ENCODE results near the gene INPPL1.
"Not testable (repeated sequence)": the region's sequence is repeated elsewhere in the genome, so short reads cannot be mapped to it uniquely, and the experiment has no call there.

INPPL1 gene, protein sequence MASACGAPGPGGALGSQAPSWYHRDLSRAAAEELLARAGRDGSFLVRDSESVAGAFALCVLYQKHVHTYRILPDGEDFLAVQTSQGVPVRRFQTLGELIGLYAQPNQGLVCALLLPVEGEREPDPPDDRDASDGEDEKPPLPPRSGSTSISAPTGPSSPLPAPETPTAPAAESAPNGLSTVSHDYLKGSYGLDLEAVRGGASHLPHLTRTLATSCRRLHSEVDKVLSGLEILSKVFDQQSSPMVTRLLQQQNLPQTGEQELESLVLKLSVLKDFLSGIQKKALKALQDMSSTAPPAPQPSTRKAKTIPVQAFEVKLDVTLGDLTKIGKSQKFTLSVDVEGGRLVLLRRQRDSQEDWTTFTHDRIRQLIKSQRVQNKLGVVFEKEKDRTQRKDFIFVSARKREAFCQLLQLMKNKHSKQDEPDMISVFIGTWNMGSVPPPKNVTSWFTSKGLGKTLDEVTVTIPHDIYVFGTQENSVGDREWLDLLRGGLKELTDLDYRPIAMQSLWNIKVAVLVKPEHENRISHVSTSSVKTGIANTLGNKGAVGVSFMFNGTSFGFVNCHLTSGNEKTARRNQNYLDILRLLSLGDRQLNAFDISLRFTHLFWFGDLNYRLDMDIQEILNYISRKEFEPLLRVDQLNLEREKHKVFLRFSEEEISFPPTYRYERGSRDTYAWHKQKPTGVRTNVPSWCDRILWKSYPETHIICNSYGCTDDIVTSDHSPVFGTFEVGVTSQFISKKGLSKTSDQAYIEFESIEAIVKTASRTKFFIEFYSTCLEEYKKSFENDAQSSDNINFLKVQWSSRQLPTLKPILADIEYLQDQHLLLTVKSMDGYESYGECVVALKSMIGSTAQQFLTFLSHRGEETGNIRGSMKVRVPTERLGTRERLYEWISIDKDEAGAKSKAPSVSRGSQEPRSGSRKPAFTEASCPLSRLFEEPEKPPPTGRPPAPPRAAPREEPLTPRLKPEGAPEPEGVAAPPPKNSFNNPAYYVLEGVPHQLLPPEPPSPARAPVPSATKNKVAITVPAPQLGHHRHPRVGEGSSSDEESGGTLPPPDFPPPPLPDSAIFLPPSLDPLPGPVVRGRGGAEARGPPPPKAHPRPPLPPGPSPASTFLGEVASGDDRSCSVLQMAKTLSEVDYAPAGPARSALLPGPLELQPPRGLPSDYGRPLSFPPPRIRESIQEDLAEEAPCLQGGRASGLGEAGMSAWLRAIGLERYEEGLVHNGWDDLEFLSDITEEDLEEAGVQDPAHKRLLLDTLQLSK

DNA sequence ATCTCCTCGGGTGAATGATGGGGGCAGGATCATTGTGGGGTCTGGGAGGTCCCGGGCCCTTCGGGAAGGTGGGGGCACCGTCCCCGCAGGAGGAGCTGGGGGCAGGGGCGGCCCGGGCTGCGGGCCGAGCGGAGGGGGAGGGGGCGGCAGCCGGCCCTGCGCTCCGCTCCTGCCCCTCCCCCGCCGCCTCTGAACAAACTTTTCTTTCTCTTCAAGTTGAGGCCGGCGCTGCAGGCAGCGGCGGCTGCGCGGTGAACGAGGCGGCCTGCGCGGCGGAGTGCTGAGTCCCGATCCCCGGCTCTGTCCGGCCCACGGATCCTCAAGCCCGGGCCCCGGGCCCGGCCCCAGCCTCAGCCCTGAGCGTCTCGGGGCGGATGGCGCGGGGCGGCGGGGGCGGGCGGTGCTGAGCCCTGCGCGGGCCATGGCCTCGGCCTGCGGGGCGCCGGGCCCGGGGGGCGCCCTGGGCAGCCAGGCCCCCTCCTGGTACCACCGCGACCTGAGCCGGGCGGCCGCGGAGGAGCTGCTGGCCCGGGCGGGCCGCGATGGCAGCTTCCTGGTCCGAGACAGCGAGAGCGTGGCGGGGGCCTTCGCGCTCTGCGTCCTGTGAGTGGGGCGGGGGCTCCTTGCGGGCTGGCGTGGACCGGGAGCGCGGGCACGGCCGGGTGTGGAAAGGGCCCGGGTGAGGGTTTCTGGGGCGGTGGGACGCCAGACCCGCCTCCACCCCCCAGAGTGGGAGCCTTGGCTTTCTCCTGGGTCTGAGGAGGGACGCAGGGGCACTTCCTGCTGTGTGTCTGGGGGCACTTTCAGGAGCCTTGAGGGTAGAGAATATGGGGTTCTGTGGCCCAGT is at the start of gene INPPL1:
INPPL1 (plus strand) TSS at position 204 of the 847 bp plus-strand sequence; CDS start at position 422, 218 bp downstream.
- DNase-seq: no peak

DNA sequence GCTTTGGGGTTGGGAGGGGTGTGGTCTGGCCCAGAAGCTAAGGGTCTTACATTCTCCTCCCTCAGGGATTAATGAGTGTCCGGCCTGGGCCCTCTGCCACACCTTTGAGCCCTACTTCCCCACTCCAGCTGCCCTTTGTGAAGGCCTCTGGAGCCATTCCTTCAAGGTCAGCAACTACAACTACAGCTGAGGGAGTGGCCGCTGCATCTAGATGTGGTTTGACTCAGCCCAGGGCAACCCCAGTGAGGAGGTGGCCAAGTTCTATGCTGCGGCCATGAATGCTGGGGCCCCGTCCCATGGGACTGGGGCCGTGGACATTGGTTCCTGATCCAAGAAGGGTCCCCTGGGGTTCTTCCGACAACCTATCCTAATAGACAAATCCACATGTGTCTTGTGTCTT is 46.9 kb upstream of the INPPL1 start:
- DNase-seq: no peak

DNA sequence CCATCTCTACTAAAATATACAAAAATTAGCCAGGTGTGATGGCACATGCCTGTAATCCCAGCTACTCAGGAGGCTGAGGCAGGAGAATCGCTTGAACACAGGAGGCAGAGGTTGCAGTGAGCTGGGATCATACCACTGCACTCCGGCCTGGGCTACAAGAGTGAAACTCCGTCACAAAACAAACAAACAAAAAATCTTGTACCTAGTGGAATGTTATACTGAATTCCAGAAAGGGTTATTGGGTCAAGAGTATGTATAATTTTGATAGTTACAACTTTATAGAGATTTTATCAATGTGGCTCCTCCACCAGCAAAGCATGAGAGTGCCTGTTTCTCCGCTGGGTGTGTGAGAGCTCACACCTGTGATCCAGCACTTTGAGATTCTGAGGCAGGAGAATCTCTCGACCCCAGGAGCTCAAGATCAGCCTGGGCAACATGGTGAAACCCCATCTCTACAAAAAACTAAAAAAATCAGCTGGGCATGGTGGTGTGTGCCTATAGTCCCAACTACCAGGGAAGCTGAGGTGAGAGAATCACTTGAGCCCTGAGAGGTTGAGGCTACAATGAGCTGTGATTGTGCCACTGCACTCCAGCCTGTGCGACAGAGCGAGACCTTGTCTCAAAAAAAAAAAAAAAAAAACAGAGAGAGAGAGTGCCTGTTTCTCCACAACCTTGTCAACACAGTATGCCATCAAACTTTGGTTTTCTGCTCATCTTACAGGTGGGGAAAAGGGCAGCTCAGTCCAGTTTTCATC is 45.3 kb upstream of the INPPL1 start:
- no peak for DNase-seq

DNA sequence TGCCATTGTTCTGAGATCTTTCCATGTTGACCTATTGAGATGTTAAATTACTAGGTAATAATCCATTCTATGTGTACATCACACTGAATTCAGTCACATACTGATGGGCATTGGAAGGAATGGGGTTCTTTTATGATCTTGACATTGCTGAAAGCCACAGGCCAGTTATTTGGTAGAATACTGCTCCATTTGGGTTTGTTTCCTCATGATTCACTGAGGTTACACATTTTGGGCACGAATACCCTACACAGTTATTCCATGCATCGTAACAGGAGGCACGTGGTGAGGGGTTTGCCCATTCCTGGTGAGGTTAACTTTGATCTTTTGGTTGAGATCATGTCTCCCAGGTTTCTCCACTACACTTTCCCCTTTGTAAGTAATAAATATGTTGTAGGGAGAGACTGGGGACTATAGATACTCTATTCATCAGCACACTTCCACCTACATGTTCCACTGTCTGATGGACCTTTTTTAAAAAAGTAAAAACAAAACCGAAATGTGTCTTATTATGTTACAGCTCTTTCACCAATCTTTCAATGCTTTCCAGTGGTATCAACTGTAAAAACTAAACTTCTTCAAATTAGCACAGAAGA is 44.7 kb upstream of the INPPL1 start:
- DNase-seq: no peak

DNA sequence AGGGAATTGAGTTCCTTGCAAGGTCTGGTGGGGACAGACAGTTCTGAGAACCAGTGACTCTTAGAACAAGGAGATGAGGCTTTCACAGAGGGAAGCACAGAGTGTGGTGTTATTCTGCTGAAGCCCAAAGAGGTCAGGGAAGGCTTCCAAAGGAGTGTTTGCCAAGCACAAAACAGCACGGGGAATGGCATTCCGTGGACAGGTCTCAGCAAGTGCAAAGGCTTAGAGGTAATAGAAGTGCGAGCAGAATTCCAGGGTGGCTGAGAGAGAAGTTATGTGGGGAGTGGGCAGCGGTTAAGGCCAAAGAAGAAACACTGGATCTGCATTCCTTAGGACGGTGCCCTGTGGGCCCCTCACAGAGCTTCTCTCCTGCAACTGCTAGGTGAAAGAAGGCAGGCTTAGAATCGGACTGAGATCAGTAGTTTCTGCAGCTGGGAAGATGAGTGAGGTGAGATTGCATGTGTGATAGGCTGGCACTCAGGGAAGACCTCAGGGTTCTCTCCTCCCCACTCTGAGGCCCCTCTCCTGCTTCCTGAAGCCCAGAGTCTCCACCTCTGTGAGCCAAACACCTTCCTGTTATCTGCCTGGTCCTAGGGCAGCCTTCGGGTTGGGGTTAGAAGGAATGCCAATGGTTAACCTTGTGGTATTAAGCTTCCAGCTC is 43.5 kb upstream of the INPPL1 start:
- DNase-seq: not testable (repeated sequence)

DNA sequence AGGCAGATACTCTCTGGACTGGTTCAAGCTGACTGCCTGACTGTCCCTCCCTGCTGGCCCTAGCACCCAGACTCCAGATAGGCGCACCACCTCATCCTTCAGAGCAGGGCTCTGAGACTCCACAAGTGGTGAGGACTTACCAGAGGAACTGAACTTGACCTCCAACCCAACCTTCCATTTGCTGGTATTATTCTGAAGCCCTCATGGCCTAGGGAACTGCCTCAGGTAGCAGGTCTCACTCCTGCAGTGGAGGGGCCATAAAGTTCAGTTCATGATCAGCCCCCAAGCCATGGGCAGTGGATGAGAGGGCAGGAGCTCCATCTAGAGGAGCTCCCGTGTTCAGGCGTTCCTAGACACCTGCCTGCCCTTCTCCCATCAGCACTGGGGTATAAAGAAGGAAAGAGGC is 43.0 kb upstream of the INPPL1 start:
- DNase-seq: not testable (repeated sequence)

DNA sequence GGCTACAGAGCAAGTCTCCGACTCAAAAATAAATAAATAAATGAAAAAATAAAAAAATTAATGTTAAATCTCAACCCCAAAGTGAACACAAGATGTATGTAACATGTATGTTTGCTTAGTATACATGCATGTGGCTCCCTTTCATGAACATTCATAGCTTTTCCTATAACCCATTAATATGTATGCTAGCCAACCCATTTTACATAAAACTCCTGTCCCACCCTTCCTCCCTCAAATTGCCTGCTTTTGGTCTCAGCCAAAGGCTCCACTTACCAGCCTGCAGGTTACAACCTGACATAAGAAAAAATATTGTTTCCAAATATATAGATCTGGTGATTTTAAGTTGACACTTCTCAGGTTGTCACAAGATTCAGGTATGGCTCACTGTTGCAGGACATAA is 36.3 kb upstream of the INPPL1 start:
- no peak for DNase-seq

DNA sequence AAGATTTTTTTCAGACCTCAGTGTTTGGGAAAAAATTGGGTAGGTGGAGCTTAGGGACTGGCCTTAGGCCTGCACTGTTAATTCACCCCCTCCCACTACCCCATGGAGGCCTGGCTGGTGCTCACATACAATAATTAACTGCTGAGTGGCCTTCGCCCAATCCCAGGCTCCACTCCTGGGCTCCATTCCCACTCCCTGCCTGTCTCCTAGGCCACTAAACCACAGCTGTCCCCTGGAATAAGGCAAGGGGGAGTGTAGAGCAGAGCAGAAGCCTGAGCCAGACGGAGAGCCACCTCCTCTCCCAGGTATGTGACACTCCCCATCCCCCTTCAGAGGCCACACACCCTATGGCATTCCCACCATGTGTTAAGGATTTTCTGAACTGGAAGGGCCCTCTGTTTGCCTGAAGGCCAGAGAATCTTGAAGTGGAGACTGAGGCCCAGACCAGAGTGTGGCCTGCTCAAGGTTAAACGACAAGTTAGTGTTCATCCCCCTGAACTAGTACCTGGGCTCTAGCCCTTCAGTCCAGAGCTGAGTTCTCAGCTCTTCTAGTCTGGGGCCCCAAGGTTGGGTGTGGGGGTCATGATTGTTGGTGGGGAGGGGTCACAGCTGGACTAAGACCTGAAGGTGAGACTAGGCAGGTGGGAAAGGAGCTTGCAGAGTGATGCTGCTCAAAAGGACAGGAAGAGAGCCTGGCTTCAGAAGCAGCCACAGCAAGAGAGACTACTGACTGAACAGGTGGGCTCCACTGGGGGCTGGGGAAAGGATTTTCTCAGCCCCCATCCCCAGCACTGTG is 34.9 kb upstream of the INPPL1 start:
- DNase-seq: no peak

DNA sequence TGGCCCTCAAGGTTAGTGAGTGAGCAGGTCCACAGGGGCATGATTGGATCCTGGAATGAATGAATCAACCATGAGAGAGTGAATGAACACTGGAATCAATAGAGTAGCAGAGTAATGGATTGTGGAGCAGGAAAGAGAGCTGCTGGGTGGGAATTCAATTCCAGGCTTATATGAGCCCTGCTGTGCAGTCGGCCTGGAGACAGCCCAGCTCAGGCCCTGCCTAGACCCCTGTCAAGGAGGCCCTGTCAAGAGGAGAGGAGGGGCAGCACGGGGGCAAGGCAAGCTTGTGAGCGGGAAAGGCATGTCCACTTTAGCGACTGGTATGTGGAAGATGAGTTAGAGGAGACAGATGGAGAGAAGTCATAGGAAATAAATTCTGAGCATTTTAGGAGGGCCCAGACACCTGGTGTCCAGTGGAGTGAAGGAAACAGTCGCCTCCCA is 33.9 kb upstream of the INPPL1 start:
- no peak for DNase-seq

DNA sequence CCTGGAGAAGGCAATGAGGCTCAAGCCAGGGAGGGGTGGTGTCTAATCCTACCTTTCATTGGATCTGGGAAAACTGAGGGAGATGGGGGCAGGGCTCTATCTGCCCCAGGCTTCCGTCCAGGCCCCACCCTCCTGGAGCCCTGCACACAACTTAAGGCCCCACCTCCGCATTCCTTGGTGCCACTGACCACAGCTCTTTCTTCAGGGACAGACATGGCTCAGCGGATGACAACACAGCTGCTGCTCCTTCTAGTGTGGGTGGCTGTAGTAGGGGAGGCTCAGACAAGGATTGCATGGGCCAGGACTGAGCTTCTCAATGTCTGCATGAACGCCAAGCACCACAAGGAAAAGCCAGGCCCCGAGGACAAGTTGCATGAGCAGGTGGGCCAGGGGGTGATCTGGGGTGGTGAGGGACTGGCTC is 32.6 kb upstream of the INPPL1 start, which contains the start of gene FOLR1:
FOLR1 (plus strand) TSS at position 180 of the 421 bp plus-strand sequence; CDS start at position 214, 34 bp downstream.
- no peak for DNase-seq

DNA sequence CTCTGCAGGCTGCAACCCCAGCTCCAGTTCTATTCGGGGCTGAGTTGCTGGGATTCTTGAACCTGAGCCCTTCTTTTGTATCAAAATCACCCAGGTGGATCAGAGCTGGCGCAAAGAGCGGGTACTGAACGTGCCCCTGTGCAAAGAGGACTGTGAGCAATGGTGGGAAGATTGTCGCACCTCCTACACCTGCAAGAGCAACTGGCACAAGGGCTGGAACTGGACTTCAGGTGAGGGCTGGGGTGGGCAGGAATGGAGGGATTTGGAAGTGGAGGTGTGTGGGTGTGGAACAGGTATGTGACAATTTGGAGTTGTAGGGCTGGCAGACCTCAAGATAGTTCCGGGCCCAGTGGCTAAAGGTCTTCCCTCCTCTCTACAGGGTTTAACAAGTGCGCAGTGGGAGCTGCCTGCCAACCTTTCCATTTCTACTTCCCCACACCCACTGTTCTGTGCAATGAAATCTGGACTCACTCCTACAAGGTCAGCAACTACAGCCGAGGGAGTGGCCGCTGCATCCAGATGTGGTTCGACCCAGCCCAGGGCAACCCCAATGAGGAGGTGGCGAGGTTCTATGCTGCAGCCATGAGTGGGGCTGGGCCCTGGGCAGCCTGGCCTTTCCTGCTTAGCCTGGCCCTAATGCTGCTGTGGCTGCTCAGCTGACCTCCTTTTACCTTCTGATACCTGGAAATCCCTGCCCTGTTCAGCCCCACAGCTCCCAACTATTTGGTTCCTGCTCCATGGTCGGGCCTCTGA is 28.9 kb upstream of the INPPL1 start:
- DNase-seq: no peak

DNA sequence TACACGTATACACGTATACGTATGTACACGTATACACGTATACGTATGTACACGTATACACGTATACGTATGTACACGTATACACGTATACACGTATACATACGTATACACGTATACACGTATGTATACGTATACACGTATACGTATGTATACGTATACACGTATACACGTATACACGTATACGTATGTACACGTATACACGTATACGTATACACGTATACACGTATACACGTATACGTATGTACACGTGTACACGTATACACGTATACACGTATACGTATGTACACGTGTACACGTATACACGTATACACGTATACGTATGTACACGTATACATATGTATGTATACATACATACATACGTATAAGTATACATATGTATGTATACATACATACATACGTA is 23.1 kb upstream of the INPPL1 start:
- not testable (repeated sequence) for DNase-seq

DNA sequence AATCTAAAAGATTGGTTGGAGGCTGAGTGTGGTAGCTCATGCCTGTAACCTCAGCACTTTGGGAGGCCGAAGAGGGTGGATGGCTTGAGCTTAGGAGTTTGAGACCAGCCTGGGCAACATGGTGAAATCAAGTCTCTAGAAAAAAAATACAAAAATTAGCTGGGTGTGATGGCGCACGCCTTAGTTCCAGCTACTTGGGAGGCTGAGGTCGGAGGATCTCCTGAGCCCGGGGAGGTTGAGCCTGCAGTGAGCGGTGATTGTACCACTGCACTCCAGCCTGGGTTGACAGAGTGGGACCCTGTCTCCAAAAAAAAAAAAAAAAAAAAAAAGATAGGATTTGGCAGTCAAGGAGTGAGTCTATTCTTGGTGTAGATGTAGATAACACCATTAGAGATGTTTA is 22.0 kb upstream of the INPPL1 start:
- no peak for DNase-seq

DNA sequence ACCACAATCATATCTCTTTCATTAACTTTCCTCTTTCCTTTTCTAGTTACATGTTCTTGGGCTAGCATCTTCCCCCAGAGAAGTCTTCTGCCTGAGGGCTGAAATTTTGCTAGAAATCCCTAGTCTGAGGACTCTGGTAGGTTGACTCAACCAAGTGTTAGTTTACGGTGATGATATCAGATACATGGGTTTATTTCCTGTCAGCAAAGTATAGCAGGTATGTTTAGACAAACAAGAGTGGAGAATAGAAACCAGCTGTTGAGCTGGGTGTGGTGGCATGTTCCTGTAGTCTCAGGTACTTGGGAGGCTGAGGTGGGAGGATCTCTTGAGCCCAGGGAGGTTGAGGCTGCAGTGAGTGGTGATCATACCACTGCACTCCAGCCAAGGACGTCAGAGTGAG is 21.4 kb upstream of the INPPL1 start:
- DNase-seq: no peak

DNA sequence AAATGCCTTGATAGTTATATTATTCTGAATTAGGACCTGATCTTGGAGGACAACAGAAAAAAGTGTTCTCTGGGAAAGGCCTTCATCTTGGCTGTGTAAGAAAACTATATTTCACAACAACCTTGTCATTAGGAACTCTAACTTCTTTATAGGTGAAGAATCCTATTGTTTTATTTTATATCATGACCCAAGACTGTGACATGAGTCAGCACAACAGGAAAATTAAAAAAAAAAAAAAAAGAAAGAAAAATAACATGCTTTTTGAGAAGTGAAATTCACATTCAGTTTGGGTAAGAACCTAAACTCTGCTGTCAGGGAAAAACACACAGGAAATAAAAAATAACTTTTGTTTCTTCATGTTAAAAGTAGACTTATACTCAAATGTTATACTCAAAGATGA is 19.7 kb upstream of the INPPL1 start:
- DNase-seq: no peak

DNA sequence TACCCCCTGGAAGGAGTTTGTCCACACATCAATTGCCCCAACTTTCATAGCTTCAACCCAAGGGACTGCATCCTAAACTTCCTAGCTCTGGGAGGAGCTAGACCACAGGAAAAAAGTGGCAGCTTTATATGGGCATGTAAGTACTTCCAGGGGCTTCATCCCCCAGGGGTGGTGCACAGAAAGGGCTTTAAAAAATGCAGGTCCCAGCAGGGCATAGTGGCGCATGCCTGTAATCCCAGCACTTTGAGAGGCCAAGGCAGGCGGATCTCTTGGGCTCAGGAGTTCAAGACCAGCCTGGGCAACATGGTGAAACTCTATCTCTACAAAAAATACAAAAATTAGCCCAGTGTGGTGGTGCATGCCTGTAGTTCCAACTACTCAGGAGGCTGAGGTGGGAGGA is 17.8 kb upstream of the INPPL1 start:
- not testable (repeated sequence) for DNase-seq

DNA sequence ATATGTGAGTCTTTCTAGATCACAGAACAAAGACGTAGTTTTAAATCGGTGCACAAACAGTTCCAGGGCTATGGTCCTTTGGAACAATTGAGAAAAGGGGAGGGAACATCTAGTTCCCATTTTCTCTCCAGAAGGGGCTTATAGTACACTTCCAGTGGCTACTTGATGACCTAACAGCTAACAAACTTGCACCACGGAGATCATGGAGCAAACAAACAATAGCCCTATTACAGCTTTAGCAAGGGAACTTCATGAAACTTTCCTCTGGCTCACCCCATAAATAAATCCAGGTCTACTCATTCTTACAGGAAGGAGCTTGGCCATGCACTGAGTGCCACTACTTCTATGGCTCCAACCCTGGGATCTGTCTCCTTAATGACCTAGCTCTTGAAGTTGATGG is 16.3 kb upstream of the INPPL1 start:
- DNase-seq: no peak

DNA sequence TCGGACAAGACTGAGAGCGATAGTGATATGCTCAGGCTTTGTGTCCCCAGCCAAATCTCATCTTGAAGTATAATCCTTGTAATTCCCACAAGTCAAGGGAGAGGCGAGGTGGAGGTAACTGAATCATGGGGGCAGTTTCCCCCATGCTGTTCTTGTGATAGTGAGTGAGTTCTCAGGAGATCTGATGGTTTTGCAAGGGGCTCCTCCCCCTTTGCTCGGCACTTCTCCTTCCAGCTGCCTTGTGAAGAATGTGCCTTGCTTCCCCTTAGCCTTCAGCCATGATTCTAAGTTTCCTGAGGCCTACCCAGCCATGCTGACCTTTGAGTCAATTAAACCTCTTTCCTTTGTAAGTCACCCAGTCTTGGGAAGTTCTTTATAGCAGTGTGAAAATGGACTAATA is 15.5 kb upstream of the INPPL1 start:
- DNase-seq: no peak

DNA sequence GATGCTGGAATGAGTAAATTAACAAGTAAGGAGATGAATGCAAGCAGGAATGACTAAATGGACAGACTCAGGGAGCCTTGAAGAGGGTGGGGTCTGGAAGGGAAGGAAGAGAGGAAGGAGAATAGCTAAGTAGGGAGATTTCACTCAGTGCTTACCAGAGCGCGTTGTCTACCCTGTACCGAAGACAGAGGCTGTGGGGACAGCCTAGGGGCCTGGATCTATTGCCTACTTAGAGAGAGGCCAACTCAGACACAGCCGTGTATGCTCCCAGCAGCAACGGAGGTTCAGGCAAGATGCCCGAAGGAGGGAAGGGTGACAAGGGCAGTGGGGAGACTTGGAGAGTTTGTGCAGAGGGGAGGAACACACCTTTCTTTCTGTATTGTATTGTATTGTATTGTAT is 7.9 kb upstream of the INPPL1 start, which contains the start of gene FOLR2:
FOLR2 (plus strand) TSS at position 157 of the 400 bp plus-strand sequence. CDS start 1,791 bp downstream, outside the sequence.
- no peak for DNase-seq
